WTC11 (cell line): Measurements from ENCODE around the gene PRF1. TPM values are rescaled to one million over a fixed set of nuclear protein-coding genes. Genes with fewer than 3 reads are reported as not detected.

ENCODE experiments used
- ATAC-seq: fragments of 200-7000 bp; cut with Tn5 transposase; 2 replicates; pipeline ENCODE4 v1.10.0; 2021; ENCODE audit warnings: mild to moderate bottlenecking, moderate library complexity
- CTCF ChIA-PET: fragments of 300-600 bp; sonication (Branson Sonifier 250); formaldehyde crosslinking; loops from one replicate; lab custom pipeline; 2021; ENCODE audit warnings: antibody characterized with exemption; lab: Charles Lee
- POLR2A ChIA-PET: fragments of 350-600 bp; sonication (Branson Sonifier 250); formaldehyde crosslinking; loops from one replicate; lab custom pipeline; 2021; ENCODE audit warnings: antibody characterized with exemption; lab: Charles Lee
- DNase-seq: peaks from one replicate; pipeline ENCODE4 v3.0.0; 2021; ENCODE audit warnings: low spot score
- H3K27ac Mint-ChIP-seq: 2 replicates; pipeline ENCODE4 v1.8.0; 2021; ENCODE audit warnings: mixed read lengths
- H3K27me3 Mint-ChIP-seq: 2 replicates; pipeline ENCODE4 v1.8.0; 2021; ENCODE audit warnings: low read depth, mild to moderate bottlenecking, moderate library complexity, mixed read lengths
- H3K36me3 Mint-ChIP-seq: 2 replicates; pipeline ENCODE4 v1.8.0; 2021; ENCODE audit warnings: mixed read lengths
- H3K4me1 Mint-ChIP-seq: 2 replicates; pipeline ENCODE4 v1.8.0; 2022; ENCODE audit warnings: mixed read lengths
- H3K4me3 Mint-ChIP-seq: 2 replicates; pipeline ENCODE4 v1.8.0; 2021; ENCODE audit warnings: mild to moderate bottlenecking, moderate library complexity, mixed read lengths
- H3K9me3 Mint-ChIP-seq: 2 replicates; pipeline ENCODE4 v1.8.0; 2021; ENCODE audit warnings: mixed read lengths
- JAZF1 ChIP-seq: fragments of 250-450 bp; sonication (Bioruptor Pico); IDR thresholded peaks from 2 replicates; pipeline ENCODE4 v1.9.0; 2021; ENCODE audit warnings: moderate library complexity, mild to moderate bottlenecking, inconsistent platforms
- NFE2L1 ChIP-seq: sonication (generic); formaldehyde crosslinking; IDR thresholded peaks from 2 replicates; pipeline ENCODE4 v1.8.1; 2023; ENCODE audit warnings: missing genetic modification reagents
- SP1 ChIP-seq: sonication (generic); formaldehyde crosslinking; conservative IDR thresholded peaks from 2 replicates; pipeline ENCODE4 v1.8.1; 2022; ENCODE audit warnings: missing genetic modification reagents
- TEAD4 ChIP-seq: sonication (generic); formaldehyde crosslinking; IDR thresholded peaks from 2 replicates; pipeline ENCODE4 v1.8.0; 2022; ENCODE audit warnings: mild to moderate bottlenecking, missing genetic modification reagents
- ZNF416 ChIP-seq: fragments of 250-450 bp; sonication (Bioruptor Pico); IDR thresholded peaks from 2 replicates; pipeline ENCODE4 v1.9.0; 2021; ENCODE audit warnings: mild to moderate bottlenecking, inconsistent platforms
- total RNA-seq: library from RNA; stranded (reverse); gene quantifications from 3 replicates; pipeline ENCODE4 v1.2.3, GENCODE V29; 2021
- TF ChIP-seq, protein P1 (sequence below): sonication (generic); formaldehyde crosslinking; IDR thresholded peaks from 2 replicates; pipeline ENCODE4 v1.8.1; 2023; ENCODE audit warnings: mild to moderate bottlenecking, missing genetic modification reagents, borderline replicate concordance
- TF ChIP-seq, protein P2 (sequence below): sonication (generic); formaldehyde crosslinking; IDR thresholded peaks from 2 replicates; pipeline ENCODE4 v1.8.1; 2023; ENCODE audit warnings: mild to moderate bottlenecking, moderate library complexity, missing genetic modification reagents
- TF ChIP-seq, protein P3 (sequence below): fragments of 250-450 bp; sonication (Bioruptor Pico); IDR thresholded peaks from 2 replicates; pipeline ENCODE4 v1.9.0; 2021; ENCODE audit warnings: mild to moderate bottlenecking, borderline replicate concordance
- TF ChIP-seq, protein P4 (sequence below): sonication (generic); formaldehyde crosslinking; IDR thresholded peaks from 2 replicates; pipeline ENCODE4 v1.8.1; 2022; ENCODE audit warnings: mild to moderate bottlenecking, missing genetic modification reagents, moderate library complexity, borderline replicate concordance
- TF ChIP-seq, protein P5 (sequence below): fragments of 200-600 bp; IDR thresholded peaks from 2 replicates; pipeline ENCODE4 v1.8.0; 2022; ENCODE audit warnings: antibody characterized with exemption

Gene PRF1
- total RNA-seq, 1 experiment from 2014 or later, result 0.11 TPM

DNA sequence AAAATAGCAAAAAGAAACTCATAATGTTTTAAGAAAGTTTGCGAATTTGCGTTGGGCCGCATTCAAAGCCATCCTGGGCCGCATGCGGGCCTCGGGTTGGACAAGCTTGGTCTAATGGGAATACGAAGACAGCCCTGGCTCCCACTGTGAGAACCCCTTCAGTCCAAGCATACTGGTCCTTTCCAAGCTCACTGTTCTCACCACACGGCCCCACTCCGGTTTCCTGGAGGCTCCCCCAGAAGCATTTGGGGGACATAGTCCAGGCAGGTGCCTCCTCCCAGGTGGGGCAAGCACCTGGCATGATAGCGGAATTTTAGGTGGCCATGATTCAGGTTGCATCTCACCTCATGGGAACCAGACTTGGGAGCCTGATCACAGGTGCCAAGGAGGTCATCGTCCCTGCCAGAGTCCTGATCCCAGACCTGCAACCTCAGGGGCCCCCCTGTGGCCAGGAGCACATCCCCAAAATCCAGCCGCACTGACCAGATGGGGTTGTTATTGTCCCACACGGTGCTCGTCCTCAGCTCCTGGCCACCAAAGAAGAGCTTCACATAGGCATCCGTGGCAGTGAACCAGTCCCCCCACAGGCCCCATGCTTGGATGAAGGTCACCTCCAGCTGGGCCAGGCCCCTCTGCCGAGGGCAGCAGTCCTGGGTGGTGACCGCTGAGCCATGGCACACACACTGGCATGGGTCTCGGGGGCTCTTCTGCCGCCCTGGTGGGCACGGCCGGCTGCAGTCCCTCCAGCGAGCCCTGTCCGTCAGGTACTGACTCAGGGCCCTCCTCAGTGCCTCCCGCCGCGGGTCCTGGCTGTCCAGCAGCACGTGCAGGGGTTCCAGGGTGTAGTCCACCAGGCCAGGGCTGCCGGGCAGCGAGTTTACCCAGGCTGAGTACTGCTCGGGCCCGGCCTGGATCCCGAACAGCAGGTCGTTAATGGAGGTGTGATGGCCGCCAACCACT, 4.4 kb downstream of the PRF1 start:
- TF ChIP-seq, protein P1, sequence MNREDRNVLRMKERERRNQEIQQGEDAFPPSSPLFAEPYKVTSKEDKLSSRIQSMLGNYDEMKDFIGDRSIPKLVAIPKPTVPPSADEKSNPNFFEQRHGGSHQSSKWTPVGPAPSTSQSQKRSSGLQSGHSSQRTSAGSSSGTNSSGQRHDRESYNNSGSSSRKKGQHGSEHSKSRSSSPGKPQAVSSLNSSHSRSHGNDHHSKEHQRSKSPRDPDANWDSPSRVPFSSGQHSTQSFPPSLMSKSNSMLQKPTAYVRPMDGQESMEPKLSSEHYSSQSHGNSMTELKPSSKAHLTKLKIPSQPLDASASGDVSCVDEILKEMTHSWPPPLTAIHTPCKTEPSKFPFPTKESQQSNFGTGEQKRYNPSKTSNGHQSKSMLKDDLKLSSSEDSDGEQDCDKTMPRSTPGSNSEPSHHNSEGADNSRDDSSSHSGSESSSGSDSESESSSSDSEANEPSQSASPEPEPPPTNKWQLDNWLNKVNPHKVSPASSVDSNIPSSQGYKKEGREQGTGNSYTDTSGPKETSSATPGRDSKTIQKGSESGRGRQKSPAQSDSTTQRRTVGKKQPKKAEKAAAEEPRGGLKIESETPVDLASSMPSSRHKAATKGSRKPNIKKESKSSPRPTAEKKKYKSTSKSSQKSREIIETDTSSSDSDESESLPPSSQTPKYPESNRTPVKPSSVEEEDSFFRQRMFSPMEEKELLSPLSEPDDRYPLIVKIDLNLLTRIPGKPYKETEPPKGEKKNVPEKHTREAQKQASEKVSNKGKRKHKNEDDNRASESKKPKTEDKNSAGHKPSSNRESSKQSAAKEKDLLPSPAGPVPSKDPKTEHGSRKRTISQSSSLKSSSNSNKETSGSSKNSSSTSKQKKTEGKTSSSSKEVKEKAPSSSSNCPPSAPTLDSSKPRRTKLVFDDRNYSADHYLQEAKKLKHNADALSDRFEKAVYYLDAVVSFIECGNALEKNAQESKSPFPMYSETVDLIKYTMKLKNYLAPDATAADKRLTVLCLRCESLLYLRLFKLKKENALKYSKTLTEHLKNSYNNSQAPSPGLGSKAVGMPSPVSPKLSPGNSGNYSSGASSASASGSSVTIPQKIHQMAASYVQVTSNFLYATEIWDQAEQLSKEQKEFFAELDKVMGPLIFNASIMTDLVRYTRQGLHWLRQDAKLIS, result no peak
- no peak for TF ChIP-seq NFE2L1 (CRISPR knock-in tag)
- TF ChIP-seq, all 79 proteins: peak for 0
- ATAC-seq, result no peak
- POLR2A ChIA-PET, result no interaction called here
- Mint-ChIP-seq H3K36me3 (no peaks in the 10 kb centered on the region), H3K4me1 (peaks cover 15% of the 10 kb centered on the region), H3K27ac (no peak overlapping the region), H3K9me3 (no peaks in the 10 kb centered on the region), H3K4me3 (no peak overlapping the region), H3K27me3 (no peaks in the 10 kb centered on the region)
- CTCF ChIA-PET, result interaction anchor here (0.6 to 0.8 kb wide), 3 partner anchors 13 to 217 kb away, joined by 3 to 5 read pairs (median 3); no protein-coding TSS in a partner anchor
- no peak for DNase-seq

DNA sequence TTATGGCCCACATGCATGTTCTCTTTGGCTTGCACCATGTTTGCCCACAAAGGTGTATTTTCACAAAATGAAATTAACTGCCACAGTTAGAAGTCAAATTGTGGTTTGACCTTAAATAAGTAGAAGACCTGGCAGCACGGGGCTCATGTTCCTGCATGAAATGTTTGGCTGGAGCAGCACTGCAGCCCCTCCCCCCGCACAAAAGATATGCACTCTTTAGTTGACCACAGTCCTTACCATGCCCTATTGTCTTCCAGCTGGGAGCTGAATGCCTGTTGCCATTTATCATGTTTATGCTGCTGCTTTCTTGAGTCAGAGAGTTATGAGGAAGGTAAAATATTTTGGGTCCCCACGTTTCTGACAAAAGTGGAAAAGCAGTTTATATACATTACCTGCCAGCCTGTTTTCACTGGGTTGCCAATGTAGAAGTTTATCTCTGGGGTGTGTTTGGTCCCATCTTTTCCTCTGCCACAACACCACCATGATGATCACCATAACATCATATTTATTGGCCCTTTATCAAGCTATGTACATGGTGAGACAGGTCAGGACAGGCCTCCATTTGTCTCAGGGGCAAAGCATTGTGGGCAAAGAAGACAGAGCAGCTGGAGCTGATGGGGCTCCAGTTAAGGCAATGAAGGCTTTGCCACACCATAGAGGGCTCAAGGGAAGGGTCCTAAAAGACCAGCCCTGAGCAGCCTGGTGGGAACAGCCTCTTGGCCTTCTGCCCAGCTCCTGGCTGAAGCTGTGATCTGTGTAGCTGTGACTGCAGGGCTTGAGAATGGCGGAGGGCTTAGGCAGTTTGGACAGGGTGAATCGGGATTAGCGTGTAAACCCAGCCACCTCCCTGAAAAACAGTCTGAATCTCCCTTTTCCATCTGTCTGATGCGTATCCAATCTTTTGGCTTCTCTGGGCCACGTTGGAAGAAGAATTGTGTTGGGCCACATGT, 5.4 kb downstream of the PRF1 start:
- CTCF ChIA-PET, result interaction anchor here (0.6 to 0.7 kb wide), 2 partner anchors 12 to 218 kb away, joined by 3 to 5 read pairs; no protein-coding TSS in a partner anchor
- H3K36me3 Mint-ChIP-seq, result no peaks in the 10 kb centered on the region
- peaks cover 15% of the 10 kb centered on the region for H3K4me1 Mint-ChIP-seq
- no peaks in the 10 kb centered on the region; the same call in 1 of the 2 replicates for H3K27me3 Mint-ChIP-seq
- 0 out of 2 replicates have a peak overlapping the region, but pooled peaks have one; percentile 8 for H3K27ac Mint-ChIP-seq
- POLR2A ChIA-PET, result no interaction called here
- TF ChIP-seq, protein P2, sequence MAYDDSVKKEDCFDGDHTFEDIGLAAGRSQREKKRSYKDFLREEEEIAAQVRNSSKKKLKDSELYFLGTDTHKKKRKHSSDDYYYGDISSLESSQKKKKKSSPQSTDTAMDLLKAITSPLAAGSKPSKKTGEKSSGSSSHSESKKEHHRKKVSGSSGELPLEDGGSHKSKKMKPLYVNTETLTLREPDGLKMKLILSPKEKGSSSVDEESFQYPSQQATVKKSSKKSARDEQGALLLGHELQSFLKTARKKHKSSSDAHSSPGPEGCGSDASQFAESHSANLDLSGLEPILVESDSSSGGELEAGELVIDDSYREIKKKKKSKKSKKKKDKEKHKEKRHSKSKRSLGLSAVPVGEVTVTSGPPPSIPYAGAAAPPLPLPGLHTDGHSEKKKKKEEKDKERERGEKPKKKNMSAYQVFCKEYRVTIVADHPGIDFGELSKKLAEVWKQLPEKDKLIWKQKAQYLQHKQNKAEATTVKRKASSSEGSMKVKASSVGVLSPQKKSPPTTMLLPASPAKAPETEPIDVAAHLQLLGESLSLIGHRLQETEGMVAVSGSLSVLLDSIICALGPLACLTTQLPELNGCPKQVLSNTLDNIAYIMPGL (CRISPR knock-in tag), result no peak
- TF ChIP-seq ZNF416, result no peak
- no peak for DNase-seq
- no peaks in the 10 kb centered on the region for H3K9me3 Mint-ChIP-seq
- no peak for ATAC-seq
- H3K4me3 Mint-ChIP-seq, result no peak overlapping the region

DNA sequence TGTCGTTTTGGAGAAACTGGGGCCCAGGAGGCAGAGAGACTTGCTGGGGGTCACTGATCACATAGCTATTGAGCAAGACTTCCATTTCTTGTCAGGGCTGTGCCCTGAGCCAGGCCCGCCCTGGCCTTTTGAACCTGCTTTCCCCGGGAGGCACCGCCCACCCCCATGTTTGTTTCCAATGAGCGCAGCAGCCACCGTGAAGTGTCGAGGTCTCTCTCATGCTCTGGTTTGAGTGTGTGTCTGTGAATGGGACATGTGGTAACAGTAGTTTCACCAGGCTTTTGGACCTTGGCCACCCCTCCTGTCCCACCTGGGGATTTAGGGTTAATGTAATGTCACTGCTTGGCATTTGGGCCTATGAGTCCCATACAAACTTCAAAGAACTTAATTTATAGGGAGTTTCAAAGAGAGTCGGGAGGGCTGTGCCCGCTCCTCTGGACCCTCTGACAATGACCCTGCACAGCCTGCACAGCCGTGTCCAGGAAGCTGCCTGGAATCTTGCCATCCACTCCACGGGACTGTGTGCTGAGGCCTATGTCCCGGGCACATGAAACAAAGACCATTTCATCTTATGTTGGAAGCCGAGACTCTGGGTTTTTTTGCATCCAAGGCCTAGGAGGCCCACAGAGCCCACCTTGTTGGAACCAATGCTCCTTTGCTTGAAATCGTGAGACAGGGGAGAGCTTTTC, 6.3 kb downstream of the PRF1 start:
- Mint-ChIP-seq H3K36me3 (no peaks in the 10 kb centered on the region), H3K9me3 (no peaks in the 10 kb centered on the region), H3K27me3 (no peaks in the 10 kb centered on the region; the same call in 1 of the 2 replicates), H3K27ac (no peak overlapping the region), H3K4me3 (no peak overlapping the region), H3K4me1 (peaks cover 15% of the 10 kb centered on the region)
- TF ChIP-seq SP1 (CRISPR knock-in tag) (no peak), ZNF416 (no peak), TEAD4 (CRISPR knock-in tag) (no peak), JAZF1 (CRISPR knock-in tag) (no peak)
- TF ChIP-seq, protein P3, sequence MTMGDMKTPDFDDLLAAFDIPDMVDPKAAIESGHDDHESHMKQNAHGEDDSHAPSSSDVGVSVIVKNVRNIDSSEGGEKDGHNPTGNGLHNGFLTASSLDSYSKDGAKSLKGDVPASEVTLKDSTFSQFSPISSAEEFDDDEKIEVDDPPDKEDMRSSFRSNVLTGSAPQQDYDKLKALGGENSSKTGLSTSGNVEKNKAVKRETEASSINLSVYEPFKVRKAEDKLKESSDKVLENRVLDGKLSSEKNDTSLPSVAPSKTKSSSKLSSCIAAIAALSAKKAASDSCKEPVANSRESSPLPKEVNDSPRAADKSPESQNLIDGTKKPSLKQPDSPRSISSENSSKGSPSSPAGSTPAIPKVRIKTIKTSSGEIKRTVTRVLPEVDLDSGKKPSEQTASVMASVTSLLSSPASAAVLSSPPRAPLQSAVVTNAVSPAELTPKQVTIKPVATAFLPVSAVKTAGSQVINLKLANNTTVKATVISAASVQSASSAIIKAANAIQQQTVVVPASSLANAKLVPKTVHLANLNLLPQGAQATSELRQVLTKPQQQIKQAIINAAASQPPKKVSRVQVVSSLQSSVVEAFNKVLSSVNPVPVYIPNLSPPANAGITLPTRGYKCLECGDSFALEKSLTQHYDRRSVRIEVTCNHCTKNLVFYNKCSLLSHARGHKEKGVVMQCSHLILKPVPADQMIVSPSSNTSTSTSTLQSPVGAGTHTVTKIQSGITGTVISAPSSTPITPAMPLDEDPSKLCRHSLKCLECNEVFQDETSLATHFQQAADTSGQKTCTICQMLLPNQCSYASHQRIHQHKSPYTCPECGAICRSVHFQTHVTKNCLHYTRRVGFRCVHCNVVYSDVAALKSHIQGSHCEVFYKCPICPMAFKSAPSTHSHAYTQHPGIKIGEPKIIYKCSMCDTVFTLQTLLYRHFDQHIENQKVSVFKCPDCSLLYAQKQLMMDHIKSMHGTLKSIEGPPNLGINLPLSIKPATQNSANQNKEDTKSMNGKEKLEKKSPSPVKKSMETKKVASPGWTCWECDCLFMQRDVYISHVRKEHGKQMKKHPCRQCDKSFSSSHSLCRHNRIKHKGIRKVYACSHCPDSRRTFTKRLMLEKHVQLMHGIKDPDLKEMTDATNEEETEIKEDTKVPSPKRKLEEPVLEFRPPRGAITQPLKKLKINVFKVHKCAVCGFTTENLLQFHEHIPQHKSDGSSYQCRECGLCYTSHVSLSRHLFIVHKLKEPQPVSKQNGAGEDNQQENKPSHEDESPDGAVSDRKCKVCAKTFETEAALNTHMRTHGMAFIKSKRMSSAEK (CRISPR knock-in tag), result no peak
- TF ChIP-seq, protein P4, sequence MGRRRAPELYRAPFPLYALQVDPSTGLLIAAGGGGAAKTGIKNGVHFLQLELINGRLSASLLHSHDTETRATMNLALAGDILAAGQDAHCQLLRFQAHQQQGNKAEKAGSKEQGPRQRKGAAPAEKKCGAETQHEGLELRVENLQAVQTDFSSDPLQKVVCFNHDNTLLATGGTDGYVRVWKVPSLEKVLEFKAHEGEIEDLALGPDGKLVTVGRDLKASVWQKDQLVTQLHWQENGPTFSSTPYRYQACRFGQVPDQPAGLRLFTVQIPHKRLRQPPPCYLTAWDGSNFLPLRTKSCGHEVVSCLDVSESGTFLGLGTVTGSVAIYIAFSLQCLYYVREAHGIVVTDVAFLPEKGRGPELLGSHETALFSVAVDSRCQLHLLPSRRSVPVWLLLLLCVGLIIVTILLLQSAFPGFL (CRISPR knock-in tag), result no peak
- TF ChIP-seq, protein P5, sequence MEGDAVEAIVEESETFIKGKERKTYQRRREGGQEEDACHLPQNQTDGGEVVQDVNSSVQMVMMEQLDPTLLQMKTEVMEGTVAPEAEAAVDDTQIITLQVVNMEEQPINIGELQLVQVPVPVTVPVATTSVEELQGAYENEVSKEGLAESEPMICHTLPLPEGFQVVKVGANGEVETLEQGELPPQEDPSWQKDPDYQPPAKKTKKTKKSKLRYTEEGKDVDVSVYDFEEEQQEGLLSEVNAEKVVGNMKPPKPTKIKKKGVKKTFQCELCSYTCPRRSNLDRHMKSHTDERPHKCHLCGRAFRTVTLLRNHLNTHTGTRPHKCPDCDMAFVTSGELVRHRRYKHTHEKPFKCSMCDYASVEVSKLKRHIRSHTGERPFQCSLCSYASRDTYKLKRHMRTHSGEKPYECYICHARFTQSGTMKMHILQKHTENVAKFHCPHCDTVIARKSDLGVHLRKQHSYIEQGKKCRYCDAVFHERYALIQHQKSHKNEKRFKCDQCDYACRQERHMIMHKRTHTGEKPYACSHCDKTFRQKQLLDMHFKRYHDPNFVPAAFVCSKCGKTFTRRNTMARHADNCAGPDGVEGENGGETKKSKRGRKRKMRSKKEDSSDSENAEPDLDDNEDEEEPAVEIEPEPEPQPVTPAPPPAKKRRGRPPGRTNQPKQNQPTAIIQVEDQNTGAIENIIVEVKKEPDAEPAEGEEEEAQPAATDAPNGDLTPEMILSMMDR, result no peak
- ATAC-seq (no peak), DNase-seq (no peak)
- ChIA-PET POLR2A (no interaction called here), CTCF (interaction anchor here (2.8 kb wide), 1 partner anchor 37 kb away, joined by 7 read pairs; no protein-coding TSS in a partner anchor)
